GM18499 (cell line): ENCODE measurements around the gene GALNT16.

Experiments
- ATAC-seq: cut with Tn5 transposase; IDR thresholded peaks from one replicate; pipeline ENCODE4 v1.9.1; 2021; ENCODE audit warnings: moderate number of reproducible peaks; ENCODE audit not compliant: insufficient read depth, unreplicated experiment

GALNT16 gene

DNA sequence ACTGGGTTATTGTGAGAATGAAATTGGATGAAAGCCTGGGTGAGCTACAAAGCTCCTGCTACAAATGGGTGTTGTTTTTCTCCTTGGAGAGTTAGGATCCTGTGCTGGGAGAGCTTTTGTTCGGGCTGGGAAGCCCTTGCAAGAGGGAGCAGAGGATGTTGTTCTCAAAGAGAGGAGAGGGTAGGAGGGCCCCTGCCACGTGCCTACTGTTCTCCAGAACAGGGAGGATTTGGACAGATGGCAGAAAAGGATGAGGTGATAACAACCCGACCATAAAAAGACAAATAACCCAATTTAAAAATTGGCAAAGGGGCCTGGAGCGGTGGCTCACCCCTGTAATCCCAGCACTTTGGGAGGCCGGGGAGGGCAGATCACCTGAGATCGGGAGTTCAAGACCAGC lies 68.8 kb downstream of the GALNT16 start:
- ATAC-seq, result no peak

DNA sequence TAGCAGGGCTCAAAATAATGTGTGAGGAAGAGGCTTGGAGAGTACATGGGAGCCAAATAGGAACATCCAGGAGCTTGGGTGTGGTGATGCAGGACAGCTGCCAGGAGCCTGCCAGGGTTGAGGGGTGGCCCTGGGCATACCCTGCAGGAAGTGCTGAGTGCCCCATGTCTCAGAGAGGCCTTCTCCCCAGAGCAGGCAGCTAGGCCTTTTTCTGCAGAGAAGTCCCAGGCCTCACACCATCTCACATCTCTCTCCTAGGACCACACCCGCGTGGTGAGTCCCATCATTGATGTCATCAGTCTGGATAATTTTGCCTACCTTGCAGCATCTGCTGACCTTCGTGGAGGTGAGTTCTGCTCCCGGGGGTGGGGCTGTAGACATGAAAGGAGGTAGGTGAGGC lies 71.2 kb downstream of the GALNT16 start:
- no peak for ATAC-seq

DNA sequence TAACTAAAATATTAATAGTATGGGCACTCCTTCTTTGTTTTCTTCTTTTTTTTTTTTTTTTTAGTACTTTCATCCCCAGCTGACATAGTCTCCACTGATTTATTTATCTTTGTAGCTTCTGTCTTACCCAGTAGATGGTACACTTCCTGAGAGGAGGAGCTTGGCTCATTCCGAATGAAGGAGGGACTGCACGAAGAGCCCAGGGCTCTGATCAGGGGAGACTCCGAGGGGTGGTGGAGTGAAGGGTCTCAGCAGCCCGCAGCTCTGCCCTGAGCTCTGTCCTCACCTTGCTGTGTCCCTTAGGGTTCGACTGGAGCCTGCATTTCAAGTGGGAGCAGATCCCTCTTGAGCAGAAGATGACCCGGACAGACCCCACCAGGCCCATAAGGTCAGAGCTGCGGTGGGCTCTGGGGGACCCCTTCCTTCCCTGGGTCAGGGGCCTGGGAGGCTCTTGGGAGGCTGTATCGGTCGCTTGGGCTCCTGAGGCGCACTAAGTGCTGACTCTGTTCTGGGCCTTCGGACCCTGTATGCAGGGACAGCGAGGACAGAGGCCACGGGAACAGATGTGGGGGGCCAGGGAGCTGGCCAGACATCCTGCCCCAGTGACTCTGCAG lies 72.9 kb downstream of the GALNT16 start:
- no peak for ATAC-seq

DNA sequence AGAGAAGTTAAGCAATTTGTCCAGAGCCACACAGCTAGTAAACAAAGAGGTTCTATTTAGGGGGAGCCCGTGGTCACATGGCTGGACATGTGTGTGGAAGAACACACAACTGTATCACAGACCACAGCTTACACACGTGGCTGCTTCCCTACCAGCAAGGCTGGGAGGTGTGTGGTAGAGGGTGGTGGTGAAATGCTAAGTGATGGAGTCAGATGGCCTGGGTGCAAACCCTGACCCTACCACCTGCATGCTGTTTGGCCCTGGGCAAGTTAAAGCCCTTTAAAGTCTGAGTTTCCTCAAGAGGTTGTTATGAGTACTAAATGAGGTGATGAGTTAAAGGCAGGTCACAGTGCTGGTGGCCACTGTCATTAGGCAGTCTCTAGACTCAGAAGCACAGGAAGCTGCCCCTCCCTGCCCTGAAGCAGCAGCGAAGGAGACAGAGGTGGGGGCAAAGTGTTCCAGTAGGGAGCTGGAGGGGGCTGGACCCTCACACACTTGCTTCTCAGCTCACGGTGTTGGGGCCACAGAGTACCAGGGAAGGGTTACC lies 73.9 kb downstream of the GALNT16 start:
- no peak for ATAC-seq

DNA sequence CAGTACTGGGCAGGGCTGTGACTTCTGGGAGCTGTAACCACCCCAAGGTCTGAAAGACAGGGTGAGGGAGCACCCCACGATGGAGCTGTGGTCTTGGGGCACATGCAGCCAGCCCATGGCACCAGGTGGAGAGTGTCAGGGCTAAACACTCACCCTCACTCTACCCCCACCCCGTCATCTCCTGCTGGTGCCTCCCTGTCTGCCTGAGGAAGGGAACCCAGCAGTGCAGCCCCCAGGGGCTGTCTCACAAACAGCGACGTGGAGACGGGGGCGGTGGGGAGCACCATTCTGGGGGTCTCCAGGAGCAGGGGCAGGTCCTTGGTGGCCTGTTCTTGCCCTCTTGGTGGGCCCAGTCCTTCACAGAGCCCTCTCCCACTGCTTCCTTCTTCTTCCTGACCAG lies 74.6 kb downstream of the GALNT16 start:
- no peak for ATAC-seq

DNA sequence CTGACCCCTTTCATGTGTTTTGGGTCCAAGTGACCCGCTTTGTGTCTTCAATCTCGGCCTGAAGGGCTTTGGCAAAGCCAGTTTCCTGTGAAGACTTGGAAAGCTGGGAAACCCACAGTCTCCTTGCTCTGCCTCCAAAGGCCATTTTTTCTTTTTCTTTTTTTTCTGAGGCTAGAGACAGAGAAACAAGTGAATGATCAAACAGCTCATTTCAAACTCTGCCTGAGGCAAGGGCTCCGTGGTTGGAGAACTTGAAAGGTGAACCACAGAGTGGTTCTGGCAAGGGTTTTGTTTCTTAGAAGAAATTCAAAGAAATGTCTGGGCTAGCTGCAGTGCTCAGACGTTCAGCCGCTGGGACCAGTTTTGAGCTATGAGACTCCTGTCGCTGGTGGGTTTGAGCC lies 75.4 kb downstream of the GALNT16 start:
- ATAC-seq, result no peak

DNA sequence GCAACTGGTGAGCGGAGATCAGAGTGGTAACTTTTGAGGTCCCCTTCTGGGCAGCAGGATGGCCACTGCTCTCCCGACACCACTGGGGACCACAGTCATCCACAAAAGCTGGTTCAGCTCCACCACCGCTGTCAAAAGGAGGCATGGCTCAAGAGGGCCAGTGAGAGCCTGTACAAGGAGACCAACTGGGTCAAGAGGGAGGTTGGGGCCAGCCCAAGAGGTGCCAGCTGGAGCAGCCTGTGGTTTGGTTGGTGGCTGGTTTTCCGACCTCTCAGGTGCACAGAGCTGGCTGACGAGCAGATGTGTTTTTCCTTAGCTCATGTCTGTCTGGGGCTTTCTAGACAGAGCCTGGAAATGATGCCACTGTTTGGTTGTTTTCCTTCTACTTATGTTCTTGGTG lies 78.0 kb downstream of the GALNT16 start:
- no peak for ATAC-seq

DNA sequence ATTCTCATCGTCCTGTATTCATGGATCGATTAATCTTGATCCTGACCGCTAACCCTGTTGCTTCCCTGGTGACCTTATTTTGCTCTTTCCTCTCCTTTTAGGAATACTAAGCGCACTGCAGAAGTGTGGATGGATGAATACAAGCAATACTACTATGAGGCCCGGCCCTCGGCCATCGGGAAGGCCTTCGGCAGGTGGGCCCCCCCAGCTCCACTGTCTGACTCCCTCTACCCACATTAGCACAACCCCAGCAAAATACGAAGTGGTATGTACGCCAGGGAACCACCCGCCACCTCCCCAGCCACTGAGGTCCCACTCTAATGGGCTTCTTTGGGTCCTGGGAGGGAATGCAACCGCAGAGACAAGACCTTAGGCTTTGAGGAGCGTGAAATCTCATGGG lies 79.5 kb downstream of the GALNT16 start:
- no peak for ATAC-seq

DNA sequence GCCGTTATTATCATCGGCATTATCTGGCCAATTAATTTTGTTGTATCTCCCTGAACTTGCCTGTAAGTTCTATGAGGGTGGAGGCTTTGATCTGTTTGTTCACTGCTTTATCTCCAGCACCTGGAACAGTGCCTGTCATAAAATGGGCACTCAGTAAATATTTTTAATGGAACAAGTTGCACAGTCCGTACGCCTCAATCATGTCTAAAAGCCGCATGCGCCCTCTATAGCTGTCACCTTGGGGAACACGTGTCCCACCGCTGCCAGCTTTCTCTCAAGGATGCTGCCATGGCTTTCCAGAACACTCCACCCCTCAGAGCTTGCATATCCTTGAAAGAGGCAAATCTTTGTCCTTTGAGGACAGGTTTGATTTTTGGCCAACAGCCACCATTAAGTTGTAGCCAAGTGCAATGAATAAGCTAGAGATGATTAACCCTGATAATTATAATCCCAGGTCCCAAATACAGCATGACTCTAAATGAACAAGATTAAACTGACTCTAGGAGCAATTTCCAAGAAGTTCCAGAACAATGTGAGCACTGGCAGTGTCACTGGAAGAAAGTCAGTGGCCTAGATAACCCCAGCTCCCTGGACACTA lies 83.1 kb downstream of the GALNT16 start:
- ATAC-seq, result no peak

DNA sequence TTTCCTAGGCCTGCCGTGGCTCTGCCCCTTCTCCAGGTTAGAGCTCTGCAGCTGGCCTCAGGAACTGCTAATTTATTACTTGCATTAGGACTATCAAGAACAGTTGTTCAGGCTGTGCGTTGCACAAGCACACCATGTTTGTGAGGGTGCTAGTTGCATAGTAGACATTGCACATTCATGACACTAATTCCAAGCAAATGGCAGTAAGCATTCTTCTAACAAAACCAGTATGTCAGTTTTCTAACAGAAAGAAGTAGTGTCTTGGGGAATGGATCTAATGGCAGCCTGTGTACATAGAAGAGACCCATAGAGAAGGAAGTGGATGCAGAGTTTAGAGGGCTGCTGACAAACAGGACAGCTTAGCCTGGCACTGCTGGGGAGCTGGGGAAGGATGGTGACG lies 84.2 kb downstream of the GALNT16 start:
- no peak for ATAC-seq

DNA sequence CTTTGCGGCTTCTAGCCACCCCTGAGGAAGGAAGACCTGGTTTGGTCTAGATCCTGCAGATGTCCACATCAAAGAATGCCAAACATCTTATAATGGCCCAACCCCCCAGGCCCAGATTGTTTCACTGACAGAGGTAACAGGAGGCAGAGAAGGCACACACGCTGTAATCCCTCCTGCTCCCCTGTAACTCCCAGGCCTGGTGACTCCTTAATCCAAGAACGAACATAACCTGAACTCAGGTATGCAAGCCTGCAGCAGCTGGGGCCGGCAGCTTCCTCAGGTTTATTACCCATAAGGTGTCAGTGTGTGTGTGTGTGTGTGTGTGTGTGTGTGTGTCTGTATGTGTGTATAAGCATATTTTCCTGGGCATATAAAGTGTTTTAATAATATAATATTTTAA lies 85.4 kb downstream of the GALNT16 start:
- no peak for ATAC-seq

DNA sequence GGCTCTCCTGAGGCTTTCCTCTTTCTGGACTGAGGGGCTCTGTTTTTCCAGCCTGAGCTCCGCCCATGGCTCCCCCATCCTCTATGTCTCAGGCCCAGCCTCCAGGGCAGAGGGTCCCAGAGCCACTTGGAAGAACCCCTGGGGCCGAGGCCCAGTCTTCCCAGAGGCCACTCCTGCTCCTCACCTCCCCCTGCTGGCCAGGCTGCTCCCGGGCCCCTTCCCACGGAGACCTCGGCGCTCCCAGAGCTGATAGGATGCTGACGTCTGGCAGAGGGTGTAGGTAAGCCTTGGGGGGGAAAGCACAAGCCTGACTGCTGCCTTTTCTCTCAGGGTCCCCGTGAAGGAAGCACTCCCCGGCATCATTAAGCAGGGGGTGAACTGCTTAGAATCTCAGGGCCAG lies 86.8 kb downstream of the GALNT16 start:
- no peak for ATAC-seq

DNA sequence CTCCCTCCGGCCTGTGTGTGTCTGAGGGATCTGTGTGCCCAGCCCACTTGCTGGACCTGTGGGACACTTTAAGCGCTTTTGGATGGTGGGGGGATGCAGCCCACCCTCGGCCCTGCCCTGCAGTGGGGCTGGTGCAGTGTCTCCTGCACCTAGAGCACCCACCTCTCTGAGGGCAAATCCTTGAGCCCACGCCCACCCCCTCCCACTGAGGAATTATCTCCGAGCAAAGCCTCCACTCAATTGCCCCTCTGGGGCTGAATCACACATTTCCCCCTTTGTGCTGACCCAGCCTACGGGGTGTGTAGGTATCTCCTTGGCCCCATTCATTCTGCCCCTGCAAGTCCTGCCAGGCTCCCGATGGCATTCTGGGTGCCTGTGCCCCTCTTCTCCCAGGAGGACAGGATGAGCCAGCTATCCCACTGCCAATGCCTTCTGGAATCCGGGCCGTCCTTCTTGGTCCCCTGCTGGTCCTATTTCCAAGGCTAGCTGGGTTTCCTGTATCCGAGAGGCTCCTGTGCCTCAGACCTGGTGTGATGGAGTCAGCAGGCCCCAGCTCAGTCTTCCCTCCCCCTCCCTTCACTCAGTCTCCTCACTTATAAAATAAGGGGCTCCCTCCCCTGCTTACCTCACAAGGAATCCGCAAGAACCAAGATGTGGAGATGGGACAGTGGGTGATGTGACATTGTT lies 89.3 kb downstream of the GALNT16 start:
- ATAC-seq, result no peak

DNA sequence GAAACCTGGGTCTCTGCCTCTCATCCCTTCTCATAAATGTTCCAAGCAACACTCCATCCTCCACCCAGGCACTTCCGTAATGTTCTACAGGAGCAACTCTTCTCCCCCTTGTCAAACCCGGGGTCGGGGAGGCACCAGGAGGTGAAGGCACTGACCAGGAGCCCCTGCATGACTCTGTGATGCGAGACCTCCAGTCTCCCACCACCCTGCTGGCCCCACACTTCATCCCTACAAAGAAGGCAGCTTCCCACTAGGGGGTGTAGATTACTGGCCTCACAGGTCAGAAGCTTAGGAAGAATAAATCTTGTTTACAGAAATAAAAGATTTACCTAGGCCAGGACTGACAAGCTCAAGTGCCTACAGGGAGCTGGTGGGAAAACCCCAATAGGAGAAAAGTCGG lies 90.9 kb downstream of the GALNT16 start:
- no peak for ATAC-seq

DNA sequence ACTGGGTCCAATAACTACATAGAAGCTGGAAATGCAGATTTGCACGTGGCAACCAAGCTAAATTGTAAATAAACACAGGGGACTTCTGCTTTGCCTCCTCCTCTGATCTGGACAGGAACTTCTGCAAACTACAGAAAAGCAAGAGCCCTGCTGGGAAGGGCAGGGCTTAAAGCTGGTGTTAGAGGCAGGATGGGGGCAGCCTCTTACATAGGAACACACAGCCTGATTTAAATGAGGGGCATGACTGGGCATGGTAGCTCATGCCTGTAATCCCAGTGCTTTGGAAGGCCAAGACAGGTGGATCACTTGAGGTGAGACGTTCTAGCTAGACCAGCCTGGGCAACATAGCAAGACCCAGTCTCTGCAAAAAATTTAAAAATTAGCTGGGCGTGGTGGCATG lies 91.4 kb downstream of the GALNT16 start:
- no peak for ATAC-seq

DNA sequence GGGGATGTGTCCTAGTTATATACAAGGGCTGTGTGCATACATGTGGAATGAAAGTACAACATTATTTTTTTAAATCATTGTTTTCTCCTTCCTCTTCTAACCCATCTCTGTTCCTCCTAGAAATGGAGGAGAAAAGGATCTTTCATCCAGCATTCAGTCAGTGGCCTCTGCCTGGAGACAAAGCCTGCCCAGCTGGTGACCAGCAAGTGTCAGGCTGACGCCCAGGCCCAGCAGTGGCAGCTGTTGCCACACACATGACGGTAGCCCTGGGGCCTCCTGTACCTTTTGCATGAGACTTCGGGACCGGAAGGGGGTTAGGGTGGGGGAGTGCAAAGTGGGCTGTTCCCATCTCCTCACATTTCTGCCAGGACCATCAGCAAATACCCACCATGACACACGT lies 92.0 kb downstream of the GALNT16 start:
- ATAC-seq, result no peak

DNA sequence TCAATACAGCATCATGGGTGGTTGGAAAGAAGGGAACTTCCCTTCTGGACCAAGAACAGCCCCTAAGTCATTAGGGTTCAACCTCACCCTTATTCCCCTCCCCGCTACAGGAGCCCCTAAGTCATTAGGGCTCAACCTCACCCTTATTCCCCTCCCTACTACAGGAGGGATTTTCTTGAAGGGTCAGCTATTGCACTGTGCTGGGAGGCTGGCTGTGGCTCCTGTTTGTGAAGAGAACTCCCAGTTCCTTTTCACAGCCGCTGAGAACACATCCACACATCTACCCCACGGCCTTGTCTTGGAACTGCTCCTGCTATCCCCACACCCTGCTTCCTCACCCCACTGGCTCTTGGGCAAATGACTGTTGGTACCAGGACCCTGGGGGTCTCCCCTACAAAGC lies 93.2 kb downstream of the GALNT16 start:
- no peak for ATAC-seq

DNA sequence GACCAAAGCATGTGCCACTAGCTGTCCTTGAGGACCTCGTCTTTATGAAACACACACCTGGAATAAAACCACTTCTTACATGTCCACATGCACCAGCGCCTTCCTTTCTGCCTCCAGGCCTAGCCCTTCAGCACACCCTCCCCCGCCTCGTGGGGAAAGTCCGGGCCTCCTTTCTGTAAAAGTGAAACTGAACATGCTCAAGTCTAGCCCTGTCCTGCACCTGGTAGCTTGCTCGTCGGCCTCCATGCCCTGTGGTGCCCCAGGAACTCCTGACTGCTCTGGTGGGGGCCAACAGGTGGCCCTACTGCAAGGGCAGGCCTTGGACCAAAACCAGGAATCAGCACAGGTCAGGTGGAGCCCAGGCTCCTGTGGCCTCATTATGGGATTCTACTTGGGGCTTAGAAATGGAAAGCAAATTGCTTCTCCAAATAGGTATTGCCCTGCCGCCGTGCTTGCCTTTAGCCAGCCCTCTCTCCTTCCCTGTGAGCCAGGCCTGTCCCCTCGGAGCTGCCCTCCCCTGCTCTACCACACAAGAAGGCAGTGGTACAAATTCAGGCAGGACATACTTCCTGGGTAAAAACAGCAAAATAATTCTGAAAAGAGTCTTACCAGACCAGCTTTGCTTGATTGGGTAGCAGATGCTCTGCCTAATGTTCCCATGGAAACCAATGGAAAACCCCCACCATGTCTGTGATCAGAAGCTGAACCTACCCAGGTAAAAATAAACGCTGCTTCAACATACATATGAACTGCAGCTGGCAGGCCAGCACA lies 94.6 kb downstream of the GALNT16 start:
- peak; percentile 60 for ATAC-seq

DNA sequence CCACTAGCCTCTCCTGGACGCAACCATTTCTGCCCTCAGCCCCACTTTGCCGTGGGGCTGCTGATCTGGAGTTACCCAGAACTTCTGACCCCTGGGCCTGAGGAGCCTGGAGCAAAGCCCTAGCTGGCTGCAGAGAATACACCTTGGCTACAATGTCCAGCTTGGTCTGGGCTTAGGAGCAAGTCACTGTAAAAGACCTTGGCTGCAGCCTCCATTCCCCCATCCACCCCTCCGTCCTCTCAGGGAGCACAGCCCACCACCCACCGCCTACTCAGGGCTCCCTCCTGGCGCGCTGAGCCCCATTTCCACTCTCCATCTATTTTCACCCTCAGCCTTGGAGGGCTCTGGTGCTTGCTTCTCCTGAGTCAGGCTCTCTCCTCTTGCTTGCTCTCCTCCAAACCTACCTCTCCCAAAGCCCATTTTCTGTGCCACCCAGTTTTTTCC lies 95.2 kb downstream of the GALNT16 start:
- ATAC-seq, result no peak

DNA sequence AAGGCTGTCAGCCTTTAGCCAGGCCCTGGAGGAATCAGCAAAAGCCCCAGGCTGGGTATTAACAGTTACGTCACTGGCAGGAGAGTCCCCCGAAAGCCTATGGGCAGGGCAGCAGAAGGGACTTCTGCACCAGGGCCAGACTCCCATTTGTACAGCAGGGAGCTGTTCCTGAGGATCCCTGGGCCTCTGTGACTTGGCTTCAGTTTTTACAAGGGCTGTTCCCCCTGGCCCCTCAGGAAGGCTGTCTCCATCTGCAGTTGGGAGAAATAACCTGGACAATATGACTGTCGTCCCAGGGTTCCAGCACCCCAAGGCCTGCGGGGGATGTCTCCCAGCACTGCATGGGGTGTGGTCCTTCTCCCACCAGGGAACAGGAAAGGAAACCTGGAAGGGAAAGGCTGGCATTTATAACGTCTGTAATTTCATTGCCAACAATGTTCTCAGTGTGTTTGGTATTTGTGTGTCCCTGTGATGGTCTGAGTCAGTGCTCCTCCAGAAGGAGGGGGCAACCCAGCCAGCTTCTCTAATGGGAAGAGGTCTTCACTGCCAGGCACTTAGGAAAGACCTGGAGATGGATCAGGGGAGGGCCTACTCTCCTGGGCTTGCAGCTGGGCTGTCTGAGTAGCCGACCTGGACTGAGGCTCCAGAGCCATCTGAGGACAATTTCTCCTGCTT lies 95.8 kb downstream of the GALNT16 start:
- no peak for ATAC-seq
